GM12892 (cell line): ENCODE data around the gene ZBTB46.

Source experiments
- DNase-seq: peaks from one replicate; pipeline ENCODE4 v3.0.0; 2011; ENCODE audit not compliant: insufficient read length
- FAIRE-seq: peaks from 2 replicates; lab custom pipeline; 2011; peaks lifted over from hg19 to GRCh38; lab: Jason Lieb, UNC
- POLR2A ChIP-seq: IDR thresholded peaks from 2 replicates; pipeline ENCODE4 v1.6.1; 2011; ENCODE audit warnings: low read depth, low read length, control low read depth
- POLR2AphosphoS5 ChIP-seq: IDR thresholded peaks from 2 replicates; pipeline ENCODE4 v1.6.1; 2011; ENCODE audit warnings: low read depth, low read length, control low read depth
- TAF1 ChIP-seq: IDR thresholded peaks from 2 replicates; pipeline ENCODE4 v1.6.1; 2011; ENCODE audit warnings: low read depth, mild to moderate bottlenecking, control low read depth, low read length, borderline replicate concordance

Gene ZBTB46

DNA sequence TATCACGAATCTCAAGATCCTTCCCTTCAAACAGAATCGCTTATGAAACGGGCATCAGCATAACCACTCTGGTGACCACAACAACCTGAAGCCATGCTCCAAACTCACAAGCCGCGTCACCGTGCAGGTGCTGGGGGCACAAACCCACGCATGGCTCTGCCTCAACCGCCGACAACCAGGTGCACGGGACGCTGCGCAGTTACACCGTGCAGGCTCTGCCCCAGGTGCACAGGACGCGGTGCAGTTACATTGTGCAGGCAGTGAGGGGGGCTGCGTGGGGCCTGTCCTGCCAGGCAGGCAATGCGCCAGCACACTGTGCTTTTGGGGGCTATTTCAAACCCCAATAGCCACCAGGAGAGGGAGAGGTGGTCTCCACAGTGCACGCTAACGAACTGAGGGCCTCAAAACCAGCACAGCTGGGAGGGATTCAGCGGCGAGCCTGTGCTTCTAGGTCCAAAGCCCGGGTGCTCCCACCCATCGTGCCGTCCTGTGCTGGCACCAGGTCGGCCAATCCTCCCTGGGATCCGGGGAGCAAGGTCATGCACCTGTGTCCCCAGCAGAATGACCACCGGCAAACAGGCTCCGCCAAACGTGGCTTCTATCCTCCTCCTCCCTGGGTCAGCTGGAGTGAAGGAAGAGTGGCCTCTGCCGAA is 35.8 kb downstream of the ZBTB46 start:
- TF ChIP-seq POLR2AphosphoS5 = no peak
- TF ChIP-seq TAF1 = no peak
- no peak for TF ChIP-seq POLR2A
- FAIRE-seq = no peak
- DNase-seq = no peak

DNA sequence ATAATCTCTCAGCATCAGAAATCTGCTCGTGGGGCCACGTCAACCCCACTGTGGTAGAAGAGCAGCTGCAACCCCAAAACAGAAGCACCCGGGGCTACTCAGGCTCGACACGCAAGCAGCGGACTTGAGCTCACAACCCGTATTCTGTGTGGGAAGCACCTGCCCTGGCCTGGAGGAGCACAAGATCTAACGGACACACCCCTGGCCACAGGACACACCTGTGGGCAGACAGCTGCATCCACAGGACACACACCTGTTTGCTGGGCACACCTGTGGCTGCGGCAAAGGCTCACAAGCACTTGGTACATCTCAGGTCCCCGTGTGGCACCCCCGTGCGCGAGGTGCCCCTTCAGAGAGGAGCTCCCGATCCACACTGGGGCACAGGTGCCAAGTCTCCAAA is 36.5 kb downstream of the ZBTB46 start:
- TF ChIP-seq POLR2A (no peak), TAF1 (no peak), POLR2AphosphoS5 (no peak)
- DNase-seq (no peak), FAIRE-seq (no peak)

DNA sequence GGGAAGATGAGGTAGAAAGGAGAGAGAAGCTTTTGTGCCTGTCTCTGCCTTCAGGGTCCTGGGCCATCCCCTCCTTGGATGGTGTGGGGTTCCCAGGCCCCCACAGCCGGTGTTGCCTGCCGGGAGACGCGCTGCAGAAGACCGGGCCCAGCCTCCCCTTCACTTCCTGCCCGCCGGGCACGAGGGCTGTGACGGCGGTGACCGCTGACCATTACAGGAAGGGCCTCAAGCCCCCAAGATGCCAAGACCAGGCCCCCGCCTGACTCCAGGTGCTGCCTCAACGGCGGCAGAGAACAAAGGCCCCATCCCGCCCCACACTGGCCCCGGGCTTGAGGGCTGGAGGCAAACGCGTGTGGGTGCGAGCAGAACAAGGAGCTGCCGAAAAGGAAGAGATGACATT is 38.2 kb downstream of the ZBTB46 start:
- no peak for FAIRE-seq
- no peak for TF ChIP-seq POLR2A
- DNase-seq = no peak

DNA sequence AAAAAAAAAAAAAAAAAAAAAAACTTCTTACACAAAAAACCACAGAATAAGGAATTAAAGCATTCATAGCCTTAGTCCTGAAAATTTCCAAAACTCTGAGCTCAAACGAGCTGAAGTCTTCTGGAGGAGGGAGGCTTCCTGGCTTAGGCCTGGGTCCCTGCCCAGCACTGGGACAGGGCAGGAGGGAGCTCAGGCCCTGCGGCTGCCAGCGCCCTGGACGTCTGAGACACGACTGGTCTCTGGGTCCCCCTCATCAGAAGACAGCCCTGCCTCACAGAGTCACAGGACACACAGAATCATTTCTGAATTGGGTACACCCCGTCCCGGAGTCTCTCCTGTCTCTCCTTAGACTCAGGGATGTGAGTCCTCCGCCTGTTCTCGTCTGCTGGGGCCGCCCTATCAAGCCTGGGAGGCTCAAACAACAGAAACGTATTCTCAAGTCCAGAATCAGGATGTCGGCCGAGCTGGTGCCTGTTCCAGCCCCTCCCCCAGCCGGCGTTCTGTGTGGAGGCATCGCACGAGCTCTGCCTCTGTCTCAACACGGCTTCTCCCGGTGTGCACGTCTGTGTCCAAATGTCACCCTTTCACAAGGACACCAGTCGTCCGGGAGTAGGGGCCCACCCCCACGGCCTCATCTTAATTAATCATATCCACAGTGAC is 39.4 kb downstream of the ZBTB46 start:
- no peak for TF ChIP-seq POLR2AphosphoS5
- TF ChIP-seq POLR2A = no peak
- no peak for TF ChIP-seq TAF1
- DNase-seq (no peak), FAIRE-seq (no peak)

DNA sequence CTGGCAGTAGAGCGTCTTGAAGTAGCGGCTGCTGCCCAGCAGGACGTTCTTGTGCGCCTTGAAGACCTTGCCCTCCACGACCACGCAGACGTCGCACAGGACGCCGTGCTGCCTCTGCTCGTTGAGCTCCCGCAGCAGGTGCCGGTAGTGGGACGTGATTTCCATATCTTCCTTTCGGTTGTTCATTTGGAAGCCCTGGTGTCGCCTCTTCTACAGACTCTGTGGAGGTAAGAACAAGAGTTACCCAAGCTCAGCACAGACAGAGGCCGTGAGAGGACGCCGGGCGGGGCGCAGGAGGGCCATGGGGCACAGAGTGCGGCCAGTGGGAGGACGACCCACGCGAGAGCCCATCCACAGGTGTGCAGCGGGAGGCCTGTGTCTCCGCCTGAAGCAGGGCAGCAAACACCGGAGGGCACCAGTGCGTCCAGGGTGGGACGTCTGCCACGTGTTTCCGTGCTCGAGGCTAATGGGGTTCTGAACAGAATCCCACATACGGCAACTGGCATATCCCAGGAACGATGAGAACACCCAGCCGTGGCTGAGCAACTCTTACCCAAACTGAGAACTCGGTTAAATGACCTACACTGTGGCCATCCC is 40.4 kb downstream of the ZBTB46 start:
- no peak for TF ChIP-seq TAF1
- no peak for TF ChIP-seq POLR2A
- TF ChIP-seq POLR2AphosphoS5 = no peak
- DNase-seq (no peak), FAIRE-seq (no peak)

DNA sequence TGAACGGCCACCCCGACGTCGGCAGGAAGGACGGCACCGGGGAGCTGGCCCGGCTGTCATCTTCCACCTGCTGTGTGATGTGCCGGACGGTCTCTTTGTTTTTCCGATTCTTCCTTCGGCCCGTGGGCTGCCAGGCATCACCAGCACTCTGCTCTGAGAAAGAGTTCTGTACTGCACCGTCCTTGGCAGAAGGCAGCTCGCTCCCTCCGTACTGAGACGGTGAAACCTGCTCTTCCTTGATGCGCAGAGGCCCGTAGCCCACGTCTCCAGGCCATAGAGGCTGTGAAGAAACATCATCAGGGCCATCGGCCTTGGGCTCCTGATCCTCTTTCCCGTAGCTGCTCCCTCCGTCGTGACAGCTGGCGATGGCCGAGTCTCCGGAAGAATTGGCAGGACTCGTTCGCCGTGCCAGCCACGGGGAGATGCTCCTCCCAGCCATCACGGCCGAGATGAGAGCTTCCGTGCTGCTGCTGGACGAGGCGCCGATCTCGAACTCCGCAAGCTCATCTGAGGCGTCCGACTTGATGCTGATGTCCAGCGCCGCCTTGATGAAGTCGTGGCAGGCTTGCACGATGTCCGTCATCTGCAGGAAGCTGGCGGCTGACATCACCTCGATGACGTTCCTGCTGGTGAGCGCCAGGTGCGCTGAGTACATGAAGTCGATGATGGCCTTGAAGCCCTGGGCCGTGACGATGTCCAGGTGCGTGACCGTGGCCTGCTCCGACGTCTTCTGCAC is 41.1 kb downstream of the ZBTB46 start:
- FAIRE-seq (no peak), DNase-seq (no peak)
- TF ChIP-seq POLR2A = no peak
- no peak for TF ChIP-seq POLR2AphosphoS5
- no peak for TF ChIP-seq TAF1

DNA sequence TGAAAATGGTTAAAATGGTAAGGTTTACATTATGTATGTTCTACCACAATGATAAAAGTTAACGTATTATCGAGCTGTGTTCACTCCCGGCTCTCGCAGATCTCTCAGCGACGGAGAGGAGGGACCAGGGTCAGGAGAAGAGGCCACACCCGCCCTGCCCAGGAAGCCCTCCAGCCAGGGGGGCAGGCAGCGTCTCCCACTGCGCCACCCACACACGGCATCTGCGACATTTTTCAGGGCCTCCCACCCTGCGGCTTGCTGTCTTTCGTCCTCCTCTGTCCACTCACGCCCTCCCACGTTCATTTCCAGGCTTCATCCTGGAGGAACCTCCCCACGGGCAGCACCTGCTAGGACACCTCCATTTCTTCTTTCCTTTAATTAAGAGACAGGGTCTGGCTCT is 43.3 kb downstream of the ZBTB46 start:
- TF ChIP-seq POLR2A = no peak
- TF ChIP-seq TAF1 = no peak
- no peak for TF ChIP-seq POLR2AphosphoS5
- DNase-seq = no peak
- no peak for FAIRE-seq

DNA sequence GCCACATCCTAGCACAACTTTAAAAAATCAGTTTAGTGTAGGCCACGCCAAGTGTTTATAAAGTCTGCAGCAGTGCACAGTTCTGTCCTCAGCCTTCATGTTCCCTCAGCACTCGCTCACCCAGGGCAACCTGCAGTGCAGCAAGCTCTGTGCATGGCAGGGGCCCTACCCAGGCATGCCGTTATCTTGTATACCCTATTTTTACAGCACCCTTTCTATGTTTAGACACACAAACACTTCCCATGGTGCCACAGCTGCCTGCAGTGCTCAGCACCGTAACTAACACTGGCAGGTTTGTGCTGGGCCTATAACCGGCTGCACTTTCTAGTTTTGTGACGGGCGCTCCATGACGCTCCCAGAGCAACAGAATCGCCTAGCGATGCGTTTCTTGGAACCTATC is 43.8 kb downstream of the ZBTB46 start:
- FAIRE-seq (no peak), DNase-seq (no peak)
- no peak for TF ChIP-seq POLR2A
- no peak for TF ChIP-seq TAF1
- TF ChIP-seq POLR2AphosphoS5 = no peak

DNA sequence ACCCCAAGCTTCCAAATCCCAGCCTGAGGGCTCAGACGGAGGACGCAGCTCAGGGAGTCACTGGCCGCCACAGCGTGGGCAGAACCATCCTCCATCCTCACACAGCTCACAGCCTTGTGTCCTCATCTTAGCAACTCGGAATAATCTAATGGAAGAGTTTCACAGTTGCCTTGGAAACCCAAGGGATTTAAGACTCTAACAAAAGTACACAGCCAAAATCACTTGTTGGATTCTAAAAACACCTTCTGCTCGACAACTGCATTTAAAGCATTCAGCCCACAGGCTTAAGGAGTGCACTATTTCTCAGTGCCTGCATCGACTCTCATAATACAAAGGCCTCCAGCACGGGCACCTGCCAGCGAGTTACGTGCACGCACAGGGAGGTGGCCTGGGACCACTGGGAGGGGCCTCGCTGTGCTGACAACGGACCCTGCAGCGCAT is 45.4 kb downstream of the ZBTB46 start:
- no peak for TF ChIP-seq POLR2AphosphoS5
- no peak for TF ChIP-seq POLR2A
- no peak for TF ChIP-seq TAF1
- no peak for DNase-seq
- FAIRE-seq = no peak

DNA sequence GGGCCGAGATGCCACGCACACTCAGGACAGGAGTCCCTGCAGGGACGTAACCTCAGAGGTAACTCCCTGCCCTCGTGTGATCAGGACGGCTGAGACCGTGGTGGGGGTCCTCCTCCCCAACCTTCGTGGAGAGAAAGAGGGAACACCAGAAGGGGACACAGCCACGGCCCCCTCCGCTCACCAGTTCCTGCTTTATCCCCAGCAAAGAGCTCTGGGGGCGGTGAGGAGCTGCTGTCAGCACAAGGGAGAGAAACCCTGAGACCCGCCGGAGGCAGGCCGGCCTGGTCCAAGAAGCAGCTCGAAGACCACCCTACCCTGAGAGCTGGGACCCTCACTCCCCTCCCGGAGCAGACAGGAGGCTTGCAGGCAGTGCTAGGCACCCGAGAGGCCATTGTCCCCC is 47.1 kb downstream of the ZBTB46 start:
- no peak for FAIRE-seq
- TF ChIP-seq TAF1 (no peak), POLR2AphosphoS5 (no peak), POLR2A (no peak)
- no peak for DNase-seq

DNA sequence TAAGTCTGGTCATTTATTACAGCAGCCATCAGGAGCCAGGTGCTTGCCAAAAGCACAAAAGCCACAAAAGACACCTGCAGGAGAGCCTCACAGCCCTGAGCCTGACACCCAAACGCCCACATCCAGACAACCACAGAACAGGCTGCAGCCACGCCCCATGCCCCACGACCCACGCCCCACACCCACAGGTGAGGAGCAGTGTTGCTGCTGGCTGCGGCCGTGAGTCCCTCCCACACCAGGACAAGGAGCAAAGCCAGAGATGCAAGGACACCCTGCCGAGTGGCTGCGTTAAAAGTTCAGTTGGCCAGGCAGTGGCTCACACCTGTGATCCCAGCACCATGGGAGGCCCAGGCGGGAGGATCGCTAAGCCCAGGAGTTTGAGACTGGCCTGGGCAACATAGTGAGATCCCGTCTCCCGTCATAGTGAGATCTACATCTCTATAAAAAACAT is 48.5 kb downstream of the ZBTB46 start:
- DNase-seq (no peak), FAIRE-seq (no peak)
- no peak for TF ChIP-seq POLR2AphosphoS5
- no peak for TF ChIP-seq TAF1
